ENCODE results near the gene NMNAT2.
"Not testable (repeated sequence)": the region's sequence is repeated elsewhere in the genome, so short reads cannot be mapped to it uniquely, and the experiment has no call there.

NMNAT2 gene

GRCh38 chr1:183255073-183255472 is 163.1 kb downstream of the NMNAT2 start:
- no peak for DNase-seq

GRCh38 chr1:183251959-183252450 is 166.2 kb downstream of the NMNAT2 start:
- no peak for DNase-seq

GRCh38 chr1:183251101-183251958 is 166.8 kb downstream of the NMNAT2 start:
- DNase-seq = no peak

- DNase-seq = no peak
Observed at GRCh38 chr1:183249941-183250452, 168.2 kb downstream of the NMNAT2 start.

GRCh38 chr1:183248989-183249691 is 169.0 kb downstream of the NMNAT2 start:
- no peak for DNase-seq

GRCh38 chr1:183247931-183248330 is 170.2 kb downstream of the NMNAT2 start:
- no peak for DNase-seq

- no peak for DNase-seq
Observed at GRCh38 chr1:183247484-183247883, 170.7 kb downstream of the NMNAT2 start.

GRCh38 chr1:183247066-183247465 is 171.1 kb downstream of the NMNAT2 start:
- no peak for DNase-seq

GRCh38 chr1:183246436-183246835 is 171.7 kb downstream of the NMNAT2 start:
- no peak for DNase-seq

- no peak for DNase-seq
Observed at GRCh38 chr1:183245357-183245756, 172.8 kb downstream of the NMNAT2 start.

- DNase-seq = peak; percentile 86
Observed at GRCh38 chr1:183244466-183244865, 173.7 kb downstream of the NMNAT2 start.

GRCh38 chr1:183243161-183244050 is 174.8 kb downstream of the NMNAT2 start:
- DNase-seq = no peak

- DNase-seq = no peak
Observed at GRCh38 chr1:183242556-183242955, 175.6 kb downstream of the NMNAT2 start.

- peak; percentile 26 for DNase-seq
Observed at GRCh38 chr1:183241471-183241870, 176.7 kb downstream of the NMNAT2 start.

- not testable (repeated sequence) for DNase-seq
Observed at GRCh38 chr1:183240853-183241252, 177.3 kb downstream of the NMNAT2 start.

GRCh38 chr1:183240526-183240825 is 177.7 kb downstream of the NMNAT2 start:
- DNase-seq = no peak

- DNase-seq = no peak
Observed at GRCh38 chr1:183239793-183240525, 178.2 kb downstream of the NMNAT2 start.

- no peak for DNase-seq
Observed at GRCh38 chr1:183239220-183239742, 178.9 kb downstream of the NMNAT2 start.

GRCh38 chr1:183238071-183238470 is 180.1 kb downstream of the NMNAT2 start:
- peak; percentile 69 for DNase-seq

GRCh38 chr1:183237046-183237445 is 181.1 kb downstream of the NMNAT2 start:
- no peak for DNase-seq

- DNase-seq = no peak
Observed at GRCh38 chr1:183236158-183236725, 181.9 kb downstream of the NMNAT2 start.
